KOPT-K1 (cell line): Measurements from ENCODE around the gene PPFIBP1.
A peak's percentile ranks its signal among the peaks of the same experiment; 100 is the strongest.
"Not testable (repeated sequence)": the region's sequence is repeated elsewhere in the genome, so short reads cannot be mapped to it uniquely, and the experiment has no call there.

Source experiments
- H3K27ac ChIP-seq: fragments of 200-600 bp; sonication (generic); 2 replicates; pipeline ENCODE4 v1.5.1; 2016; ENCODE audit warnings: antibody characterized with exemption, mild to moderate bottlenecking, low read depth, low read length; ENCODE audit not compliant: poor library complexity, severe bottlenecking
- H3K36me3 ChIP-seq: fragments of 200-600 bp; sonication (generic); 2 replicates; pipeline ENCODE4 v1.5.1; 2017; ENCODE audit warnings: antibody characterized with exemption, mild to moderate bottlenecking, low read length, moderate library complexity; ENCODE audit not compliant: insufficient read depth
- H3K9me3 ChIP-seq: fragments of 200-600 bp; sonication (generic); 2 replicates; pipeline ENCODE4 v1.5.1; 2017; ENCODE audit warnings: antibody characterized with exemption, low read length, mild to moderate bottlenecking; ENCODE audit not compliant: insufficient read depth, poor library complexity, severe bottlenecking

PPFIBP1 gene

DNA sequence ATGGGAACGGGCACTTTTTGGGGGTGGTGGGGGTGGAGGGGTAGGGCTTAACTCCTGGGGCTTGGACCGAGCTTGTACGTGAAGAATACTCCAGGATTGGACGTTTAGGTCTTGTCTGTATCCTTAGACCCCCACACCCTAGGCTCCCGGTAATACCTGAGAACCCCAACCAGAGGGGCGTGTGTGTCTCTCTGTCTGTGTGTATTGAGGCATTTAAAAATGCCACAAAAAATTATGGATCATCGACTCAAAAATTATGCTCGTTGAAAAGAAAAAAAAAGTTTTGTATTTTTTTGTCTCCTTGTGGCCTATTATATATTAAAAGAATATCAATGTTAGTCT is 459 bp downstream of the PPFIBP1 start:
- Histone ChIP-seq H3K27ac (peak overlapping the region; percentile 76), H3K36me3 (no peaks in the 10 kb centered on the region), H3K9me3 (no peaks in the 10 kb centered on the region)

DNA sequence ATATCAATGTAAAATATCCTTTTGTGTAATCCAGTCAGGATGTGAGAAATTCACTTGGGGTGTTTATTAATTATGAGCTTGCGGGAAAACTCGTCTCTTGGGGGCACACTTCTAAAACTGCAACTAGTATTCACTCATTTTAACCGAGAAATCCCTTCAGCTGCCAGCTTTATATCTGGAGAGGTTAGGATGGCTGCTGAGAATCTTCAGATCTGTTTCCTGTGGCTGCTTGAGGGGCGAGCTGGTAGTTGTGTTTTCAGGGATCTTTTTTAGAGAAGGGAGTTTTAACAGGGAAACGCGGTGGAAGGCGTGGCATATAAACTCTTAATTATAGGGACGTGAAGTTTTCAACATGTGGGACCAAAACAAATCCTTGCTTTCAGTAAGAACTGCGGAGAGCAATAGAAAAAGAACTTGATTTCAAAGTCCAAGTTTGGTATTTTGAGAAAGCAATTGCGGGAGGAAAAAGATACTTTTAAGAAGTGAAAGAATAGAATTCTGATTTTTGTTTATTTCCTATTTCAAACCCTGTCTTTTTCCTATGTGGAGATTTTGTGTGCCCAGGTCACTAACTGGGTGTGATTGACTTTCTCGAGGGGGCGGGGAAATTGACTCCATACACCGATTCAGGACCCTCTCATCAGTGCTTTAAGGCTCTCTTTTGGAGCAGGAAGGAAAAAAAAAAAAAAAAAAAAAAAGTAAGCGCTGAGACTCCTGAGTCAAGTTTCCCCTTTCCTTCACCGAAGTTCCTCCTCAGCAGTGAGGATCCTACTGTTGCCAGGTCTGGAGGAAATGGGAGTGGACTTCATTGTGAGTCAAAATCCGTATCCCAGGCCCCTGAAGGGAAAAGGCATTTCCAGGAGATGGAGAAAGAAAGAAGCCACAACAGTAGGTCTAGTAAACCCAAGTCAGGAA is 1.1 kb downstream of the PPFIBP1 start:
- Histone ChIP-seq H3K27ac (no peak overlapping the region), H3K36me3 (no peaks in the 10 kb centered on the region), H3K9me3 (no peaks in the 10 kb centered on the region)

DNA sequence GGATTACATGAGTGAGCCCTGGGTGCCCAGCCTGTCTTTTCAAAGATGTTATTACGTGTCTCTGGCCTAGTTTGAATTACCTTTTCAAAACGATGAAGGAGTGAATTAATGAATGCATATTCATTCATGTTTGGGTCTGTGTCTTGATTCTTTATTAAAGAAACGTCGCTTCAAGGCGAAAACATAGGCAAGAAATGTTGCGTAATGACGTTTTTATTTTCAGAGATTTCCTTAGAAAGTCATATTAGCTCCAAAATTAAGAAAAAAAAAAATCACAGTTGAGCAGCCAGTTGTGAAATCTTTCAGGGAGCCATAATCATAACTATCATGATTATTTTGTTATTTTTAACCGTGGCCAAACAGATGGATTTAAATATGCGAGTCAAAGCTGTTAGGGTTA is 3.5 kb downstream of the PPFIBP1 start:
- Histone ChIP-seq H3K27ac (no peak overlapping the region), H3K9me3 (no peaks in the 10 kb centered on the region), H3K36me3 (no peaks in the 10 kb centered on the region)

DNA sequence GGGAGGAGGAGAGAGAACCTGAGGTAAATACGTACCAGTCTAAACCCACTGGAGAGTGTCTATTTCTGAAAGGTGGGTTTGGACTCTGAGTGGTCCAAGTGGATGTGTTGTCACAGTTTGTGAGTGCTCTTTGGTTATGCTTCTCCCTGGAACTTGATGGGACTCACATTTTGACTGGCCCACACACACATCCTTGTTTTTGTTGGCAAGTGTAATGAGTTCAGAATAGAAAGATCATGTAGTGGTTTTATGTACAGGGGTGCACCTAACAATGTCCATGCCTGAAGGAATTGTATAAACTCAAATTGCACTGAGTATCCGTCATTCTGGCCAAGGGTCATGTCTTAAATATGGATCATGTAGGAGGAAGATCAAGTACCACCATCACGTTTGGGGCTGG is 4.8 kb downstream of the PPFIBP1 start:
- no peaks in the 10 kb centered on the region for H3K36me3 ChIP-seq
- H3K27ac ChIP-seq, result no peak overlapping the region
- H3K9me3 ChIP-seq, result no peaks in the 10 kb centered on the region

DNA sequence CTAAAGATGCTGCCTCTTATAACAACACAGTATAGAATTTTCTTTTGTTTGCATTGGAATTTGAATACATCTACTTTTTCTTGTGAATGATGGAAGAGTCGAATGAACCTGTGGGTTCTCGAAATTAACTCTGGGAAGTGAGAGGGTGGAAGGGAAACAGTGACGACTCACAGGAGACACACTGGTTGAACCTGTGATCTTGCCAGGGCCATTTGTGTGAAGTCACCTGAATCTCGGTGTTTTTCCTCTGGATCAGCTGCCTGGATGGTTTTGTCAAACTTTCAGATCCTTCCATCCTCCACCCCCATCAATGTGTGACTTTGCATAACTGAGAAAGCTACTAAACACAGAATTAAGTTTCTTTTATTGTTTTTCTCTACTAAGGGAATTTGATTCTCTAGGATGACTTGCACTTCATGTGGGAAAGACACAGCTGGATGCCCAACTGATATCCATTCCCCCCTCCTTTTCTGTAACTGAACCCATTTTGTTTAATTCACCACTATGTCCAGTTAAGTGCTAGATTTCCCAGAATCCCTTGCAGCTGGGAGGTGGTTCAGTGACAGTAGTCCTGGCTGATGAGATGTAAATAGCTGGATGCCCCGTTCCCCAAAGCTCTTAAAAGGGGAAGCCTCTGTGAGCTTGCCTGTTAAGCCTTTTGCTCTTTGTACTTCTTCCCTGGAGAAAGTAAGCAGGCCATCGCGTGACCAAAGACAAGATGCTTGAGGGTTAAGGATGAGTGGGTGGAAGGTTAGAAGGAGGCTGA is 6.3 kb downstream of the PPFIBP1 start:
- Histone ChIP-seq H3K27ac (no peak overlapping the region), H3K9me3 (no peaks in the 10 kb centered on the region), H3K36me3 (no peaks in the 10 kb centered on the region)

DNA sequence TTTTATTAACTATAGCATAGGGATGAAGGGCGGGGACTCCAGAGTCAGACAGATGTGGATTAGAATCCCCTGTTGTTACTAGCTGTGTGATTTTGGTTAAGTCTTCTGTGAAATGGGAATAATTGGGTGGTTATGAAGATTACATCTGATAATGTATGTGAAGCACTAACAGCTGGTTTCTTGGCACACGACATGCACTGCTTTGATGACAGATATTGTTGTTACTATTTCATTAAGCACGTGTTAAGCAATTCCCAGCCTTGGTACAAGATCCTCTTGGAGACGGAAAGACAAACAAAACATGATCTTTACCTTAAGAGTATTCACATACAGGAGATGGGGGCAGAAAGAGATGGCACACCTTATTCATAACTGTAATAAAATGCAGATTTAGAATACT is 7.9 kb downstream of the PPFIBP1 start:
- Histone ChIP-seq H3K36me3 (no peaks in the 10 kb centered on the region), H3K9me3 (no peaks in the 10 kb centered on the region), H3K27ac (no peak overlapping the region)

DNA sequence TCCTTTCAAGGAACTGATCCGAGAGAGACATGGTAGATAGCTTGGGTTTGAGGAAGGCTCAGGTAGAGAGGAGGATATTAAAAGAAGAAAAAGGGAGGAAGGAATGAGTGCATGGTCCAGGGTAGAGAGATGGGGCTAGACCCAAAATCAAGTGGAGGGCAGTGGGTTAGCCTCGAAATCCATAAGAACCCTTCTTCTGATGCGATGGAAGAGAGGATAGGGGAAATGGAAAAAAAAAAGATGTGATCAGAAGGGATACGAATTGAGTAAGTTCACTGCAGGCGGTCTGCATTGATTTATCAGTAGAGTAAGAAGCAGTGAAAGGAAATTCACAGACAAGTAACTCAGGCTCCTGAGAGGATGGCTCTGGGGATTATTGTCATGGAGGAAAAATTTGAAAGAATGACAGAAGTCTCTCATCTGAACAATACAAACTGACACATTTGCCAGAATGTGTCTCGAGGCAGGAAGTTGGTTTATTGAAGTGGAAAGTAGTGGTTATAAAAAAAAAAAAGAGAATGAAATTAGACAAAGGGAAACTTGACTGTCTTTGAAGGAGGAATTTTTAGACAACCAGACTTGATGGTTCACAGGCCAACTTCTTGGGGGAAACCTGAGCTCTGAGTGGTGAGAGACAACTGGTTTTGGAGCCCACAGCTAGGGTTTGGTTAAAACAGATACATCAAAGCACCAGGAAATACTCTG is 10.2 kb downstream of the PPFIBP1 start:
- Histone ChIP-seq H3K27ac (peak overlapping the region; percentile 46), H3K9me3 (no peaks in the 10 kb centered on the region), H3K36me3 (no peaks in the 10 kb centered on the region)

DNA sequence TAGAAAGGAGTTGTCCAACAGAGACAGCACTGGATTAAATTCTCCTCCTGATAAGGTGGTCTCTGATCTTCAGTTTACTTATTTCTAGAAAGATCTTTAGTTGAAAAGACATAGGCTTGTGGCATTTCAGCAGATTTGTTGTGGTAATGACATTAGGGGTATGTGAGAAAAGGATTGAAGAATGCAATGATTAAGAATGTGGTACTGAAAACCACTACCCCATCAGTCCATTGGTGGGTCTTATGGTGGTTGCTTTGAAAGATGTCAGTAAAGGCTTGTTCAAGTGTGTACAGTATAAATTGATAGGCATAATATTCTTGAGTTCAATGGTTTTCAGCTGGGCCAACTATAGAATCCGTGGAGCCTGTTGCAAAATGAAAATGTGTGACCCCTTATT is 10.8 kb downstream of the PPFIBP1 start:
- Histone ChIP-seq H3K36me3 (no peaks in the 10 kb centered on the region), H3K9me3 (no peaks in the 10 kb centered on the region), H3K27ac (peak overlapping the region; percentile 46)

DNA sequence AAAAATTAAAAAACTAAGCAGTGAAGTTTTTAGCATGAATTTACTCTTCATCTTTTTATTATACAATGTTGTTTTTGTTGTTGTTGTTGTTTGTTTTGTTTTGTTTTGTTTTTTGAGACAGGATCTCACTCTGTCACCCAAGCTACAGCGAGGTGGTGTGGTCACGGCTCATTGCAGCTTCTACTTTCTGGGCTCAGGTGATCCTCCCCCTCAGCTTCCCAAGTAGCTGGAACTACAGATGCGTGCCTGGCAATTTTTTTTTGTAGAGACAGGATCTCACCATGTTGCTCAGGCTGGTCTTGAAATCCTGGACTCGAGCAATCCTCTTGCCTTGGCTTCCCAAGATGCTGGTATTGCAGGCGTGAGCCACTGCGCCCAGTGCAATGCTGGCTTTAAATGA is 11.3 kb downstream of the PPFIBP1 start:
- Histone ChIP-seq H3K9me3 (no peaks in the 10 kb centered on the region), H3K36me3 (no peaks in the 10 kb centered on the region), H3K27ac (no peak overlapping the region)

DNA sequence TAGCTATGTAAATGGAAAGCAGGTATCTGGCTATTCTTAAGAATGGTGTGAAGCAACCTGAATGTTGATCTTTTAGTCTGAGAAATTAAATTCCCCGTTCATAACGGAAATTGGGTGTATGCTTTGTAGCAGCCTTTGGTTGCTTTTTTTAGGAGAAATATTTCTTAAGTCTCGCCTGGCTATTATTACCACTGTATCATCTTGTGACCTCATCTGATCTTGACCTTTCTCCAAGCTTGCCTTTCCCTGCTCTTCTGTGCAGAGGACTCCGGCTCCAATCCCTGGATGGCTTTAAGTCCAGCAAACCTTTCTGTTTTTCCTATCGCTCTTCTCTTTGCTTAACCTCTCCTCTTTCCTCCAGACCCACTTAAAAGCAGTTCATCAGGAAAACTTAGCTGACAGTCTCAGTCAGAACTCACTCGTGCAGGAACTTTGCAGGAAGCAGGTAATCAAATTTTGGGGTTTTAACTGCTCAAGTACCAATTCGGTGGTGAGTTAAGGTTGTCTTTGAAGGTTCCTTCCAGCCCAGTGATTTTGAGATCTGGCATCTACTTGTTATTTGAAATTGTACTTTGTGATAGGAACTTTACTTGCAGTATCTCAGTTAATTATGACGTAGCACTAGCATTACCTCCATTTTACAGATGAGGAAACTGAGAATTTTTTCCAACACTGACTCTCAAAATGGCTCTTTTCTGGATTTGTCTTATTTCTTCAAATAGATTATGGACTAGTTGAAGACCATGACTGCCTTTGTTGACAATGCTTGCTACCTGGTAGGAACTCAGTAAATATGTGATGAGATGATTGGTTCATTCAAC is 14.1 kb downstream of the PPFIBP1 start:
- no peaks in the 10 kb centered on the region for H3K36me3 ChIP-seq
- no peak overlapping the region for H3K27ac ChIP-seq
- no peaks in the 10 kb centered on the region for H3K9me3 ChIP-seq

DNA sequence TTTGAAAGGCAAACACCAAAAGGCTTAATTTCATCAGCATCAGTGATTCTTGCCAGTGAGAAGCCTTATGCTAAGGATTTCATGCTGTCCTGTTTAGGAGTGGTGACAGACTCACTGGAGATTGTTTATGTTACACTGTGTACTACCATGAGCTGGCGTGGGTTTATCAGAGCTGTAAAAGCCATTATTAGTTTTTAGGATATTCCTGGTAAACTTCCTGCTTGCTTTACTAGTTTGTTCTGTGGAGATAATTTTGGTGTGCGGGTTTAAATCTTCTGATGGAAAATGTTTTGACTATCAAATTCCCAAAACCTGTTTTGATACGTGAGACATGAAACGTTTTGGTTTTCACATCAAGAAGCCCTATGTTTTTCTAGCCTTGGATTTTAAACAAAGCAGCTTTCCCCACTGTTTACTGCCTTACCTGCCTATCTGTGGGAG is 15.2 kb downstream of the PPFIBP1 start:
- no peak overlapping the region for H3K27ac ChIP-seq

DNA sequence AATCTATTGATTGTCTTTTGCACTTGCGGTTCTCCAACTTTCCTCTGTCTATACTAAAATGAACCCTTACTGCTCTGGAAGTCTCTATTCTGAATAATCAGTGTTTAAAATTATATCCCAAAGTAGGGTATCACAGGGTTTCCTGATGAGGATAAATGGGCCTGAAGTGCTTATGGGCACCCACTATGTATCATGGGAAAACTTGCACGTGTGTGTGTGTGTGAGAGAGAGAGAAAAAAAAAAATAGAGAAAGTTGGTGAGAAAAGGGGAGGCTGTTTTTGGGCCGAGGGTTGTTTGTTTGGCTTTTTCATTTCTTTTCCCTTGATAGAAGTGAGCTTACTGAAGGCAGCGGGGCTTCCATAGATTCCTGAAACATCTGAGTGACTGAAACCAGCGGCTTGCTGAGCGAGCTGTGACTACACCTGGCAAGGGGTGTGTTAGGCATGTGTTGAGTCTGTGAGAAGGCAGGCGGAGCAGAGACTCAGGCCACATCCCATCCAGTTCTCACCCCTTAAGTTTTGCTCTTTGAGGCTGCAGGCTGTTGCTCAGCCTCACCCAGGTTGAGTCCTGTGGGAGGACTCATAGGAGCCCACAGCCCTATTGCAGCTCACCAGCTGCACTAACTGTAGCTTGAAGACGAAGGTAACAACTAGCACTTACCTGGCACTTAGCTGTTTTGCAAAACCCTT is 17.2 kb downstream of the PPFIBP1 start:
- Histone ChIP-seq H3K9me3 (no peaks in the 10 kb centered on the region), H3K27ac (no peak overlapping the region), H3K36me3 (no peaks in the 10 kb centered on the region)

More for the DNA sequence above, 15.2 kb downstream of the PPFIBP1 start:
- Histone ChIP-seq H3K9me3 (no peaks in the 10 kb centered on the region), H3K36me3 (no peaks in the 10 kb centered on the region)

DNA sequence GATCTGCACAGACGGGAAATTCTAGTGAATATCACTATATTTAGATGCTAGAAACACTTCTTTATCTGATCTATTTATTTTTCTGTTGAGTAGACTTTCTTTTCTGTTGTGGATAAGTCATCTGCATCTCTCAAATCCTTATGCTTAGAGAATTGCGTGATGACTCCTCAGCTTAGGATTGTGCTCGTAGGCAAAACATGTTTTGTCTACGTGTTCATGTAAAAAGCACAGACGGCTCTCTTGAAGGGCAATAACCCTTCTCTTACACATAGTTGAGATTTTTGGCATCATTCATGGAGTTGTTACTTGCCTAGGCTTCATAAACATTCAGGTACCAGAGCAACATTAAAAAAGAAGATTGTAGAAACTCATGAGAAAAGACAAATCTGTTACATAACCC is 18.6 kb downstream of the PPFIBP1 start:
- no peak overlapping the region for H3K27ac ChIP-seq
- H3K9me3 ChIP-seq, result no peaks in the 10 kb centered on the region
- H3K36me3 ChIP-seq, result no peaks in the 10 kb centered on the region

DNA sequence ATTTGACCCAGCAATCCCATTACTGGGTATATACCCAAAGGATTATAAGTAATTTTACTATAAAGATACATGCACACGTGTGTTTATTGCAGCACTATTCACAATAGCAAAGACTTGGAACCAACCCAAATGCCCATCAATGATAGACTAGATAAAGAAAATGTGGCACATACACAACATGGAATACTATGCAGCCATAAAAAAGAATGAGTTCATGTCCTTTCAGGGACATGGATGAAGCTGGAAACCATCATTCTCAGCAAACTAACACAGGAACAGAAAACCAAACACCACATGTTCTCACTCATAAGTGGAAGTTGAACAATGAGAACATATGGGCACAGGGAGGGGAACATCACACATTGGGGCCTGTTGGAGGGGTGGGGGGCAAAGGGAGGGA is 20.9 kb downstream of the PPFIBP1 start:
- H3K9me3 ChIP-seq, H3K36me3 ChIP-seq, H3K27ac ChIP-seq: not testable (repeated sequence)
